Fibroblast of lung (primary cell): ENCODE results near the gene ROBO1.

Experiments
- CTCF ChIP-seq, 2 donors: IDR thresholded peaks in 1 of 2; conservative IDR thresholded peaks in 1 of 2; 1 replicate in 1 of 2; 2 replicates in 1 of 2; pipeline ENCODE4 v1.5.1; 2011 to 2012; ENCODE audit warnings: low read length in 2 of 2, control low read depth in 1 of 2, inconsistent platforms in 1 of 2, low read depth in 1 of 2, mild to moderate bottlenecking in 1 of 2
- EZH2 ChIP-seq: IDR thresholded peaks from 2 replicates; pipeline ENCODE4 v1.5.1; 2012; ENCODE audit warnings: low read length, control low read depth, mild to moderate bottlenecking; ENCODE audit errors: missing control alignments

GRCh38 chr3:78846718-78847117 is 921.1 kb downstream of the ROBO1 start:
- TF ChIP-seq CTCF (conservative IDR thresholded peaks at IDR 0.05 in 1 of 2, IDR thresholded peaks at IDR 0.05 in 1 of 2; ENCODE audit: low read depth in 1 of 2, low read length in 2 of 2): no peak
- TF ChIP-seq EZH2: no peak
